GM21447 (cell line): ENCODE results near the gene PGM2L1.
"Not testable (repeated sequence)": the region's sequence is repeated elsewhere in the genome, so short reads cannot be mapped to it uniquely, and the experiment has no call there.

ENCODE experiments used
- ATAC-seq: cut with Tn5 transposase; IDR thresholded peaks from one replicate; pipeline ENCODE4 v1.9.1; 2021; ENCODE audit not compliant: unreplicated experiment

Gene PGM2L1

GRCh38 chr11:74403607-74404321, 5.5 kb upstream of the PGM2L1 start:
- ATAC-seq = no peak

GRCh38 chr11:74400606-74401005, 2.4 kb upstream of the PGM2L1 start:
- ATAC-seq = no peak

- ATAC-seq = peak; percentile 13
Observed at GRCh38 chr11:74397501-74398243, 561 bp downstream of the PGM2L1 start.

DNA sequence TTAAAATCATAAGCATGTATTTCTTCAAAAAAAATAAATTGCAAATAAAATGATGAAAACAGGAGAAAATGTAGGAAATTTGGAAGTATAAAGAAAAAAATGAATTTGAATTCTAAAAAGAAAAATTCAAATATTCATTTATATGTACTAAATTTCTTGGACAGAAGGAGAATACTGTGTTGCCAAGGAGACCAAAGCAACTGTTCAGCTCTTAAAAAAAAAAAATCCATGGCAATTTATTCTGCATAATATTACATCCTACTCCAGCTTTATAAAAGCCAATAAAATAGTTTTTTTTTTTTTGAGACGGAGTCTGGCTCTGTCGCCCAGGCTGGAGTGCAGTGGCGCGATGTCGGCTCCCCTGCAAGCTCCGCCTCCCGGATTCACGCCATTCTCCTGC, 6.0 kb downstream of the PGM2L1 start:
- no peak for ATAC-seq

DNA sequence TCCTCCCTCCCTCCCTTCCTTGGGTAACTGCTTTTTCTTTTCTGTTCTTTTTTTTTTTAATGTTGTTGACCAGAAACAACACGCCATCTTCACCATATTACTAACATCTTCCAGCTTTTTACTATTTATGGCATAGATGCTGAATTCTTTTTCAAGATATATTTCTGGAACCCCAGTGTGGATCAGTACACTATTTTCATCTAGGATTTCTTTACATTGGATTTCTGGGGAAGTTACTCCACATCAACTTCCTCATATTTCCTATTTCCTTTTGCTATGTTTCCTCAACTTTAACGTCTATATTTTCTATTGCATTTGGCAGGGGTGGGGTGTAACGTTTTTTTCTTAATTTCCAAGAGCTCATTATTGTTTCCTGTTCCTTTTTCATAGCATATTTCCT, 7.0 kb downstream of the PGM2L1 start:
- no peak for ATAC-seq

GRCh38 chr11:74390697-74391096, 7.5 kb downstream of the PGM2L1 start:
- ATAC-seq = no peak

DNA sequence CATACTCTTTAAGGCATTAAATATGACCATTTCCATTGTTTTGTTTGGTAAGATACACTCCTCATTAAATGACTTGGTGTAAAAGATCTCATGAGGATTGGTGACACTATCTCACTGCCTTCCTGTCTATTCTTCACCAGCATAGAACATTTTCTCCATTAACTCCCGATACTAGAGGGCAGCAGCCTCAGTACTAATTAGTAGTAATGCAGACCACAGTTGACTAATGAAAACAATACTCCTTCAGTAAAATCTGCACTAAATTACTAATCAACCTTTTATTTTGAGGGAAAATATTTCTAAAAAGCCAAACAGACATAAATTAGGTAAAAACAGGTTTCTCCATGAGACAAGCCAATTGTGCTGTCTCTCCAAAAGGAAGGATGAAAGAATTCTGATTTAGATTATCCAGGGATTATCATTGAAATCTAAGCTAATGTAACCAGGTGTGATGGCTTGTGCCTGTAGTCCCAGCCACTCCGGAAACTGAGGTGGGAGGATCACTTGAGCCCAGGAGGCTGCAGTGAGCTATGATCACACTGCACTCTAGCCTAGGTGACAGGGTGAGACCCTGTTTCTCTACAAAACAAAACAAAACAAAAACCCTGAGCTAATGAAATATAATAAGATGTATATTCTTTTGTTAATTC, 9.4 kb downstream of the PGM2L1 start:
- peak; percentile 57 for ATAC-seq

DNA sequence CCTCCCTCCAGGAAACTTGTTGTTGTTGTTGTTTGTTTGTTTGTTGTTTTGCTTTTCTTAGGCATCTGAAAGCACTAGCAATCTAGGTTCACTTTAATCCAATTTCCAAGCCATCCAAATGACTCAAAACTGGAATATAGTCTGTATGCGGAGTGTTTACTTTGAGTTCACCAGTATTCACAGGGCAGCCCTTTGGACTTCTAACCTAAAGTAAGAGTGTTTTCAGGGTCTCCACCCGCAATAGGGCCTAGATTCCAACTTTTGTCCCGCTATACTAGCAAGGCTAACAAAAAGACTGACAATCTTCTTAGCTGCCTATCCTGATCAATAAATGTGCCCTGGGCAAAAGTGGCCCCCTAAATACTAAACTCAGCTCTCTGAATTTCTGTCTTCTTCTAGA, 13.6 kb downstream of the PGM2L1 start:
- ATAC-seq = no peak

DNA sequence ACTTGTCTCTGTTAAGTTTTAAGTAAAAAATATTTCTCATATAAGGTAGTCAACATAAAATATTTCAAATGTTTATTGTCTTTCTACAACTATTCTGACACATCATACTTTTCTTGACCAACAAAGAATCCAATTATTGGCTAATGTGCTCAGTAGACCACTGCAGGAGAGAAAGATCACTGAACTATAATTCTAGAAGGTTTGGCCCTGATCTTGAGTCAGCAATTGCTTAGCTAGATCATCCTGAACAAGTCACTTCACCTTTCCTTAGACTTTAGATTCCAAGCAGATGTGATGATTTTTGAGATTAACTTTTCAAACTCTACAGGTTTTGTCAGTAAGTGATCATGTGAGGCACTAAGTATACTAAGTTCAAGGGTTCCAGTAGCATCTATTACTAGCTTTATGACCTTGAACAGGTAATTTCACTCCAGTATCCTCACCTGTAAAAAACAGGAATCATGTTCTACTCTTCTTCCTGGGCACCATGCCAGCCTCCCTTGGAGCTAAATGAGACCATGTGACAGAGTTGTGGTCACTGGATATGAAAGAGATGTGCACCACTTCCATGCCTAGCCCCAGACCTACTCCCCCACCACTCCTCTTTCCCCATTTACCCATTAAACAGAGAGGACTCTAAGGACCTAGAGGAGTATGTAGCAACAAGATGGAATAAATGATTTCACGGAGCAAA, 17.3 kb downstream of the PGM2L1 start:
- ATAC-seq = no peak

- ATAC-seq = no peak
Observed at GRCh38 chr11:74377689-74378088, 20.5 kb downstream of the PGM2L1 start.

- no peak for ATAC-seq
Observed at GRCh38 chr11:74373382-74373781, 24.9 kb downstream of the PGM2L1 start.

DNA sequence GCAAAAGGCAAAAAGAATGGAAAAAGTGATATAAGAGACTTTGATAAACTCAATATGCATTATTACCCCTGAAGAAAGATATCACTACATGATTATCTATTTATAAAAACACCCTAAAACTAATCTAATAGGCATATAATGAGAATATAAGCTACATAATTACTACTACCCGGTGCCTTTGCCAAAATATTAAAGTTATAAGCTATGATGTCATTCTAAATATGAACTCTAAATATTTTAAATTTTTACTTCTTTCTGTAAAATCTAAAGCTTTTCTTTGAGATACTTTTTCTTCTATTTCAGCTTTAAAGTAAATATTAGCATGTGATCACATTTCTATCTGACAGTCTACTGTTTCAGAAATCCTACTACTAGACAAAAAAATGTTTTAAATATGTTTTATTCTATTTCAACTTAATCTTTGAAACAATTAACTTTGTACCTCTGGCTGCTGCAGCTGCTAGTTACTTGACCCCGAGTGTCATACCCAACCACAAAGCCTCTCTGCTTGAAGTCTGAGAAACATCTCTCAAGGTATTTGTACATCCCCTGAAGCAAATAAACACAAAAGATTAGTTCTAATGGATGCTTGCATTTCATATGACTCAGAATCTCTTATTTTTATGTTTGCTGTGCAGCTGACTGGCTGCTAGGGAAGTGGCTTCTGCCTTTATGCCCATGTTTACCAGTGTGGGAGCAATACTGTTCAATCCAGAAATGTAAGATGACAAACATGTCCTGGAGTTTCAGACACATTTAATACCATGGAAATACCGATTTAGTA, 26.8 kb downstream of the PGM2L1 start:
- ATAC-seq = no peak

GRCh38 chr11:74370123-74370522, 28.1 kb downstream of the PGM2L1 start:
- ATAC-seq = no peak

DNA sequence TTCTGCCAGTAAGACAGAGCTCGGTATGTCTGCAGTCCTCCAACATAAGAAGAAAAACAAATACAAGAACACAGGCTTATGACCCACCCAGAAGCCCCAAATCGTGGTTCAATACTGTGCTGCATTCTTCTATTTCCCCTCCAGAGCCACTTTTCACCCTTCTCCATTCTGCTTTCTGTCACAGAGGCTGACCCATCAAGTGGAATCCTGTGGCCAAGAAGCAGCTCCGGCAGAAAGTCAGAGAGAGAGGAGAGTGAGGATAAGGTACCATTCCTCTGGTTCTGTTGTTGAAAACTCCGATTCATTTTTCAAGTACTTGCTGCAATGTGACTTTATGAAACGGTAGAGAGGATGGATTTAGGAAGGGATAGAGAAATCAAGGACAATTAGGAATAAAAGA, 30.4 kb downstream of the PGM2L1 start:
- no peak for ATAC-seq

DNA sequence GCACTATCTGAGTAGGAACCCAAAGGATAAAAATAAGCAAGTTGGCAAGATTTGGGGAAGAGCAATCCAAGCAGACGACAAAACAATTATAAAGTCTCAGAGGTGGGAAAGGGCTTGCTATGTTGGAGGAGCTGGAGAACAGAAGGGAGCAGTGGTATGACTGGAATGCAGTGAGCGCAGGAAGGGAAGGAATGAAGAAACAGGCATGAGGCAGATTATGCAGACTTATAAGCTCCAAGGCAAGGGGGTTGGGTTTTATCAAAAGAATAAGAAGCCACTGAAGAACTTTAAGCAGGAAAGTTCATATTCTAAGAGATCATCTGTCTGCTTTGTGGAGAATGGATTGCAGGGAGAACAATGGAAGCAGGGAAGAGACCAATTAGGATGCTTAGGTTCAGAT, 31.7 kb downstream of the PGM2L1 start:
- no peak for ATAC-seq

DNA sequence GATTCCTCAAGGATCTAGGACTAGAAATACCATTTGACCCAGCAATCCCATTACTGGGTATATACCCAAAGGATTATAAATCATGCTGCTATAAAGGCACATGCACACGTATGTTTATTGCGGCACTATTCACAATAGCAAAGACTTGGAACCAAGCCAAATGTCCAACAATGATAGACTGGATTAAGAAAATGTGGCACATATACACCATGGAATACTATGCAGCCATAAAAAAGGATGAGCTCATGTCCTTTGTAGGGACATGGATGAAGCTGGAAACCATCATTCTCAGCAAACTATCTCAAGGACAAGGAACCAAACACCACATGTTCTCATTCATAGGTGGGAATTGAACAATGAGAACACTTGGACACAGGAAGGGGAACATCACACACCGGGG, 32.4 kb downstream of the PGM2L1 start:
- ATAC-seq = not testable (repeated sequence)

GRCh38 chr11:74357449-74357848, 40.8 kb downstream of the PGM2L1 start:
- no peak for ATAC-seq

DNA sequence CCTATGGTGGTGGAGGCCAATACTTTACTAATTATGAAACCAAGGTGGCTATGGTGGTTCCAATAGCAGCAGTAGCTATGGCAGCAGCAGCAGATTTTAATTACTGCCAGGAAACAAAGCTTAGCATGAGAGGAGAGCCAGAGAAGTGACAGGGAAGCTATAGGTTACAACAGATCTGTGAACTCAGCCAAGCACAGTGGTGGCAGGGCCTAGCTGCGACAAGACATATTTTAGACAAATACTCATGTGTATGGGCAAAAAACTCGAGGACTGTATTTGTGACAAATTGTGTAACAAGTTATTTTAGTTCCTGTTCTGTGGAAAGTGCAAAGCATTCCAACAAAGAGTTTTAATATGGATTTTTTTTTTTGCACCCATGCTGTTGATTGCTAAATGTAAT, 42.6 kb downstream of the PGM2L1 start:
- no peak for ATAC-seq

DNA sequence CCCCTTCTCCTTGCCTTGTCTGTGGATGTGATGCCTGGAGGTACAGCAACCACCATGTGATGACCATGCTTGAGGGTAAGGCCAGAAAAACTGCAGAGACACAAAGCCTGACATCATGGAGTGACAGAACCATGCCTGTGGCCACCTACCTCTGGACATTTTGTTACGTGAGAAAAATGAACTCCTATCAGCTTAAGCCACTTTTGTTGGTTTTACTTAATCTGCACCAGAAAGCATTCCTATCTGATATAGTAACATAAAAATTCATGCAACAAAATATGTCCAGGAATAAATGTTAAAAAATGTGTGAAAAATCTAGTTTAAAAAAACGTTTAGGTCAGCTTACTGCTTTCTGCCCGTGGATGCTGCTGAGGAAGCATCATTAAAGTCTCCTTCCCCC, 44.2 kb downstream of the PGM2L1 start:
- no peak for ATAC-seq

DNA sequence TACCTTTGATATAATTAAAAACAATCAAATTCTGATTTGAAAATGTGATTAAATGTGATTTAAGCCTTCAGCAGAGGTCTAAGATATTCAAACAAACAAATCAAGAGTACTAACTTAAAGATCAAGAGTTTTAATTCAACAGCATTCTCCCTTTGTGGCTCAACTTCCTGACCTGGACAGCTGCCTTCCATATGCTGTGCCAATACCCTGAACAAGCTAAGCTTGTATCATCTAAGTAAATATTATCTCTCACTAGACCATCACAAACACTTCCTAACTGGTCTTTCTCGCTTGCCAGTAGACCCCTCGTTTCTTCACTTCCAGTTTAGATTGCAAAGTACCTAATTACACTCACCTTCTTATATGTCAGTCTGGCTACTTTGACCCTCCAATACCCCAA, 50.9 kb downstream of the PGM2L1 start:
- ATAC-seq = no peak

GRCh38 chr11:74345420-74345819, 52.8 kb downstream of the PGM2L1 start:
- no peak for ATAC-seq
